C4-2B (cell line): Measurements from ENCODE around the gene EPB41L2.

ENCODE experiments used
- CTCF ChIP-seq: fragments of 450-650 bp; conservative IDR thresholded peaks from 2 replicates; pipeline ENCODE4 v1.5.1; 2017; ENCODE audit warnings: mild to moderate bottlenecking
- ZFX ChIP-seq: fragments of 450-650 bp; IDR thresholded peaks from 2 replicates; pipeline ENCODE4 v1.6.1; 2017

GRCh38 chr6:131065824-131066171, 2.8 kb upstream of the EPB41L2 start:
- no peak for TF ChIP-seq CTCF
- TF ChIP-seq ZFX = no peak
